Hematopoietic multipotent progenitor cell treated with erythropoietin and hydrocortisone succinate and interleukin-3 and kit ligand, for 6 days (in vitro differentiated cells): Measurements from ENCODE around the gene TSPAN4.
A peak's percentile ranks its signal among the peaks of the same experiment; 100 is the strongest.

Source experiments
- DNase-seq: peaks from one replicate; pipeline ENCODE4 v3.0.0-alpha.2; 2015

Gene TSPAN4

DNA sequence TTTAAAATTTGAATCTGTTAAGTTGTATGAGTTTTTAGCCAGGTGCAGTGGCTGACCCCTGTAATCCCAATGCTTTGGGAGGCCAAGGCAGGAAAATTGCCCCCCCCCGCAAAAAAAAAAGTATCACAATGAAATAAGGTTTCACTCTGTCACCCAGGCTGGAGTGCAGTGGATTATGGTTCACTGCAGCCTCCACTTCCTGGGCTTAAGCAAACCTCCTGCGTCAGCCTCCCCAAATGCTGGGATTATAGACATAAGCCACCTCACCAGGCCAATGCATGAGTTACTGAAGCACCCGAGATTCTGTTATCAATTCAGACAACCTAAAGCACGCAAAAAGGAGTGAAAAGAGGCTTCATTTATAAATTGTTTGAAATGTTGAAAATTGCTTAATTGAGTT is 70.4 kb downstream of the TSPAN4 start:
- DNase-seq: no peak

DNA sequence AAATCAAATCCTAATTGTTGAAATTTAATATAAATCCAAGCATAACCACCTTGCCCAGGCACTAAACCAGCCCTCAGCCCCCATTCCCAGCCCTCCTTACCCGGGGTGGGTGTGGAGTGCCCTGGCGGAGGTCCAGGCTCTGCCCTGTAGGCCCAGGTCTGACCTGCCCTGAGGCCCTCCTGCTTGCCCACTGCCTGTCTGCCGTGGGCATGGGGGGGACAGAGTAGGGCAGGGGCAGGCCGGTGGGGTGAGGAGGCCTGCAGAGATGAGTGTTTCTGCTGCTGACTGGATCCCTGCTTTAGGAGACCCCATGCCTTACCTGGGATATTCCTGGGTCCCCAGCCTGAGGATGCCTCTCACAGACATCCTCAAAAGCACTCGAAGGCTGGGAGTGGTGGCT is 71.6 kb downstream of the TSPAN4 start:
- DNase-seq: peak; percentile 10

DNA sequence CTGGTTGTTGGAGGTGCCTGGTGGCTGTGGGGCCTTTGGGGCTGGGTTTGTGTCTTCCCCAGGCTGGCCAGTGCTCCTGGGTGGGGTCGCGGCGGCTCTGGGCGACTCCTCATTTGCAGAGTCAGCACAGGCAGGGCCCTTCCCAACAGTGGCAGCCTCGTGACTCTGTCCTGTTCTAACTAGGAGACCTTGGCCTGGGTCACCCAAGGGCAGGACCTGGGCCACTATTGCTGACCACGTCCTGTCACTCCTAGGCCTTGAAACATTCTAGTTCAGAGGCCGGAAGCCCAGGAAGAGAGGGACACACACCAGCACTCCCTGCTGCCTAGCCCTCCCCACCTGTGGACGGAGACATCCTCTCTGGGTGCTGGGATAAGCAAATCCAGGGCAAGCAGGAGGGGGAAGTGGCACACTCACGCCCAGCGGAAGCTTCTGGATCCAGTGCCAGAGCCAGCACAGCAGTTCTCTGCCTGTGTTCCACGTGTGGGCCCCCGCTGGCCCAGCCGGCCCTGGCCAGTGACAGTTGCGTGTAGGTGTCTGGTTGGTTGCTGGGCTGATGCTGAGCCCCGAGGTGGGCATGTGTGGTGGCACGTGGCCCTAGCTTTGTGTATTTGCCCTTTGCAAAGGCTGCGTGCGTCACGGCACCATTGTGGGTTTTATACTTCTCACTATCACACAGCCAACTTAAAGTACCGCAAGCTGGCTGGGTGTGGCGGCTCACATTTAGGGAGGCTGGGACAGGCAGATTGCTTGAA is 72.3 kb downstream of the TSPAN4 start:
- peak; percentile 92 for DNase-seq
